Hematopoietic multipotent progenitor cell treated with erythropoietin and hydrocortisone succinate and interleukin-3 and kit ligand, for 17 days (in vitro differentiated cells): ENCODE results near the gene HERPUD1.
"Not testable (repeated sequence)": the region's sequence is repeated elsewhere in the genome, so short reads cannot be mapped to it uniquely, and the experiment has no call there.

ENCODE experiments used
- DNase-seq: peaks from one replicate; pipeline ENCODE4 v3.0.0-alpha.2; 2015; ENCODE audit warnings: low spot score

The HERPUD1 gene

GRCh38 chr16:56983211-56983751 is 51.3 kb downstream of the HERPUD1 start:
- no peak for DNase-seq

GRCh38 chr16:56984639-56985038 is 52.7 kb downstream of the HERPUD1 start:
- no peak for DNase-seq

DNA sequence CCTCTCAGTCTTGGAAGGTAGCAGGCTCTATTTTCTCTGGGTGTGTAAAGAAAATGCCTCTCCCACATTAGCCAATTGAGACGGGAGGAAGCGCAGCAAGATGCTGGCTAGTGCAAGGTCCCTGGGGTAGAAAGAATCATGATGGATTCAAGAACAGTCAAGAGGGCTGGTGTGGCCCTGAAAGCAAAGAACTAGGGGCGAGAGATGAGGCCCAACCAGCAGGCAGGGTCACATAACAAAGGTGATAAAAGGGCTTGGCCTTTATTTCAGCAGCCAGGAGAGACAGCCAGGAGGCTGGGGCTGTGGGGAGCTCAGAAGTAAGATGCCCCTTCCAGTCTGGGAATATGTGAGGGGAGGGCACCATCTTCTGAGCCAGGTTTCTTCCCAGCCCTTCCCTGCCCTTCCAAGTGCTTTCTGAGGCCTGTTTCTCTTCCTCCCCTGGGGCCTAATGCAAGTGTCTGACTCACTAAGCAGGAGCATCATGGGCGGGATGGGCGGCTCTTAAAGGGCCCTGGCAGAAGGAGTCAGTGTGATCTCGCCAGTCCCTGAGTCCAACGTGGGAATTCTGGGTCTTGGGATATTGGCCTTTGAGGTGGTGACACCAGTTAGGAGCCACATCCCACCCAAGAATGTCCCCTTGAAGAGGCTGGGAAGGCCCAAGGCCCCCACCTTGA is 53.5 kb downstream of the HERPUD1 start:
- DNase-seq = no peak

DNA sequence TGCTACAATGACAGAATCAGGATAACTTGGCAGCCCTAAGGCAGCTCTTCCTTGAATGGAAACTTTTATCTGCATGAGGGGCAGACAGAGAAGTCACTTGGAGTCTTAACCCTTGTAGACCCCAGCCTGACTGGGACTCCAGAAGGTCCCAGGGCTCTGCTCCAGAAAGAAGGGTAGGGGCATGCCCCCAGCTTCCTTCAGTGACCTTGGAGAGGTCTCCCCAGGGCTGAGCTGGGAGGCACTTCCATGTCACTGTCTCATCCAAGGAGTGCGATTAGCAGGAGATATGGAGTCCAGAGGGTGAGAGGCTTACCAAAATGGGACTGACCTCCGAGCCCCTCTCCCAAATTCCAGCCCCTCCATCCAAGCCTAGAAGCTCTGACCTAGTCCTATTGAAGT is 54.0 kb downstream of the HERPUD1 start:
- no peak for DNase-seq

- DNase-seq = no peak
Observed at GRCh38 chr16:56986361-56986760, 54.4 kb downstream of the HERPUD1 start.

DNA sequence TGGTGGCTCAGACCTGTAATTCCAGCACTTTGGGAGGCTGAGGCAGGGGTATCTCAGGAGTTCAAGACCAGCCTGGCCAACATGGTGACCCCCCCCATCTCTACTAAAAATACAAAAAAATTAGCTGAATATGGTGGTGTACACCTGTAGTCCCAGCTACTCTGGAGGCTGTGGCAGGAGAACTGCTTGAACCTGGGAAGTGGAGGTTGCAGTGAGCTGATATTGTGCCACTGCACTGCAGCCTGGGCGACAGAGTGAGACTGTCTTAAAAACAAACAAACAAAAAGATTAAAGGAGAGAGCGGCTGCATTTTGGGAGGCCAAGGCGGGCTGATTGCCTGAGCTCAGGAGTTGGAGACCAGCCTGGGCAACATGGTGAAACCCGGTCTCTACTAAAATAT is 55.0 kb downstream of the HERPUD1 start:
- DNase-seq = not testable (repeated sequence)

DNA sequence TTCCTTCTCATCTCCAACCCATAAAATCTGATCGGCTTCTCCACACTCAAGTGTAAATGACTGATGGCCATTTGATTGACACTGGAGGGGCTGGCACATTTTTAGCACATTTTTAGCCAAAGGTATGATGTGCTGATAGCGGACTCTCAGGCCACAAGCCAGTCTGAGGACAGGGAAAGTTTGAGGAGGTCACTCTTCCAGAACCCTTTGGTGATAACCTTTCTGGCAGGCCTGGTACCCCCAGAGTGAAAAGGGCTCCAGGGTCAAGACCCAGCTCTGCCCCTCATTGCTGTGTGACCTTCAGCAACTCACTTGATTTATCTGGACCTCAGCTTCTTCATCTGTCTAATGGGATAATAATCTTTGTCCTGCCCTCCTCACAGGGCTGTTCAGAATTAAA is 55.8 kb downstream of the HERPUD1 start:
- DNase-seq = no peak

DNA sequence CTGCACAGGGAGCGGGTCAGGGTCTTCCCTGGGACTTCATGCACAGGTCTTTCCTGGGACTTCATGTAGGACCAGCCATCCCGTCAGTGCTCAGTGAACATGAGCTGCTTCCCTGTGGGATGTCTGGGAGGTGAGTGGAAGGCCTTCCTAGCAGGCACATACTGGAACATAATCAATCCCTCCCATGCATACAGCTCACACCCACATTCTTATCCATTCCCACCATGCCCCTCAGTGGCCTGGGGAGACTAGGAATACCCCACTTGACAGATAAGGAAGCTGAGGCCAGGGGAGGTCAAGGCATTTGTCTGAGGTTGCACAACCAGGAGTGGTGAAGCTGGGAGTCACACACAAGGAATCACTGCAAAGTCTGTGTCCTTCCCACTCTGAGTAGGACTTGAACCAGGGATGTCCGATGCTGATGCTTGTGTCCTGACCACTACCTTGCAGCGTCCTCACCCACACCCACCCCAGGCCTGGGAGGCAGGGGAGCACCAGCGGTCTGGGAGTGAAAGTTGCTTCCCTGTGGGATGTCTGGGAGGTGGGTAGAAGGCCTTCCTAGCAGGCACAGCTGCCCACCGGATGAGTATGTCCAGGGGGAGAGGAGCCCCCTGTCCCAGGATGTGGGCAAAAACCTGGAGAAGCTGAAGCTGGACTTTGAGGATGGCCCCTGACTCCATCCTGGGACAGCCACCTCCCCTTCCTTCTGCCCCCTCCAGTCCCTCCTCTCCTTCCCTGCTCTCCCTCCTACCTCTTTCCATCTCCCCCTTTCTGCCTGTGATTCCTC is 56.4 kb downstream of the HERPUD1 start:
- DNase-seq = peak; percentile 14

DNA sequence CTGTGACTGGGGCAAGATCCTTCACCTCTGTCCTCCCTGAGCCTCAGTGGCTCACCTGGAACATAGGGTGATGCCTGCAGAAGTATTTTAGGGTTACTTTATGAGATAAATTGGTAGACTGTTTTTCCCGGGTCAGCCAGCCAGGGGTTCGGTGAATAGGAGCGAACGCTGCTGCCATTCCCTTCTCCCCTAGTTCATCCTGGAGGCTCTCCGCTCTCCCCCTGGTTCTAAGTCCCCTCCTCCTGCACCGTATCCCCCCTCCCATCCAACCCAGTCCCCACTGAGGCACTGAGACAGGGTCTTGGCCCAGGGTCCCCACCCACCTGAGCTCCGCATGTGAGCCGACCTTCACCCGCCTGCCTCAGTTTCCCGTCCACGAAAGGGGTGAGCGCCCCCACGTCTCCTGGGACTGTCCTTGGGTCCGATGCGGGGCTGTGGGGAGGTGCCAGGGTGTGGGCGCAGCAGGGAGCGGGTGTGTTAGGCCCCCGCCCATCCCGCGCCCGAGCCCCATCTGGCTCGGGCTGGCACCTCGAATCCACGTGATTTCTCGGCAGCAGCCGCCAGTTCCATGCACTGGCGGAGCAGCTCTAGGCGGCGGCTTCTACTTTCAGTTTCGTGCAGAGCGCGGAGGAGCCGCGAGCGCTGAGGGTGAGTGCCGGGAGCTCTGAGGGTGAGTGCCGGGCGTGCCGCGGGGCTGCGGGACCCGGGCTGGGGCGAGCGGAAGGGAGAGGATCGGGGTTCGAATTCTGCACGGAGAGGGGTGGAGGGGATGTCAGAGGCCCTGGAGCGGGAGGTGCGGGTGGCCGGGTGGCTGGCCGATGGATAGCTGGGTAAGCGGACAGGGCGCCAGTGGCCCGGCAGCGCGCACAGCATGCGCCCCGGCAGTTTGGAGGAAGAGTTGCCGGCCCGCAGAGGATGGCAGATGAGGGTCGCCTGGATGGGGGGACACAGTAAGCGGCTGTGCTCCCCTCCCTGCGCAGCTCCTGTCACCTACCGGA is 57.3 kb downstream of the HERPUD1 start, which contains the start of gene NLRC5:
TSS of gene NLRC5 (plus strand) at position 610 of the 998 bp plus-strand sequence. CDS start 31,156 bp downstream, outside the sequence.
- DNase-seq = peak; percentile 59

DNA sequence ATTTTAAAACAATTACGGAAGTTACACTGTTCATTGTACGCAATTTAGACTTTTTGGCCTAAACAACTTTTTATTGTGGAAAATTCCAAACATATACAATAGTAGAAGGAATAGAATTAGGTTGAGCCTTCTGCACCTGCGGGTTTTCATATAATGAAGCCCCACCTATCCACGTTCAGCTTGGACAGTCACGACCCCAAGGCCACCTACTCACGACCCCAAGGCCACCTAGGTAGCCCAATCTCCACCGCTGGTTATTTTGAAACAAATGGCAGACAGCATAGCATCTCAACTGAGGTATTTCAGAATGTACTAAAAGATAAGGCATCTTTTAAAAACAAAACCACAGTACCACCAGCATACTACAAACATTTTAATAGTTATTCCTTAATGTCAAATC is 58.0 kb downstream of the HERPUD1 start:
- no peak for DNase-seq

- no peak for DNase-seq
Observed at GRCh38 chr16:56990407-56991286, 58.7 kb downstream of the HERPUD1 start.

DNA sequence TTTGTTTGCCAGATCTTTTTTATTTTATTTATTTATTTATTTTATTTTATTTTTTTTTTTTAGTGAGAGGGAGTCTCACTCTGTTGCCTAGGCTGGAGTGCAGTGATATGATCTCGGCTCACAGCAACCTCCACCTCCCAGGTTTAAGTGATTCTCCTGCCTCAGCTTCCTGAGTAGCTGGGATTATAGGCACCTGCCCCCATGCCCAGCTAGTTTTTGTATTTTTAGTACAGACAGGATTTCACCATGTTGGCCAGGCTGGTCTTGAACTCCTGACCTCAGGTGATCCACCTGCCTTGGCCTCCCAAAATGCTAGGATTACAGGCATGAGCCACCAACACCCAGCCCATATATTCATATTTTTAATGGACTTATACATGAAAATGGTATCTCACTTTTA is 60.5 kb downstream of the HERPUD1 start:
- not testable (repeated sequence) for DNase-seq

GRCh38 chr16:56993204-56993603 is 61.3 kb downstream of the HERPUD1 start:
- DNase-seq = no peak

- DNase-seq = no peak
Observed at GRCh38 chr16:56994311-56994710, 62.4 kb downstream of the HERPUD1 start.
